PC-9 (cell line): ENCODE results near the gene GAPDHS.

Source experiments
- CTCF ChIP-seq: fragments of 200-600 bp; sonication (generic); conservative IDR thresholded peaks from 2 replicates; pipeline ENCODE4 v1.6.1; 2017; ENCODE audit warnings: mixed run types, antibody characterized with exemption, mild to moderate bottlenecking, moderate library complexity
- EZH2 ChIP-seq: fragments of 200-600 bp; sonication (generic); IDR thresholded peaks from 2 replicates; pipeline ENCODE4 v1.8.0; 2017; ENCODE audit warnings: antibody characterized with exemption, low read depth

GRCh38 chr19:35493971-35494370 is 39.3 kb upstream of the GAPDHS start:
- TF ChIP-seq CTCF (no peak), EZH2 (no peak)
